ENCODE measurements around the gene FHIT. TPM values are rescaled to one million over a fixed set of nuclear protein-coding genes. Genes with fewer than 3 reads are reported as not detected.

The FHIT gene
- total and polyA plus RNA-seq, 2 donors from 2014 or later = 20.2 to 61.2 TPM

DNA sequence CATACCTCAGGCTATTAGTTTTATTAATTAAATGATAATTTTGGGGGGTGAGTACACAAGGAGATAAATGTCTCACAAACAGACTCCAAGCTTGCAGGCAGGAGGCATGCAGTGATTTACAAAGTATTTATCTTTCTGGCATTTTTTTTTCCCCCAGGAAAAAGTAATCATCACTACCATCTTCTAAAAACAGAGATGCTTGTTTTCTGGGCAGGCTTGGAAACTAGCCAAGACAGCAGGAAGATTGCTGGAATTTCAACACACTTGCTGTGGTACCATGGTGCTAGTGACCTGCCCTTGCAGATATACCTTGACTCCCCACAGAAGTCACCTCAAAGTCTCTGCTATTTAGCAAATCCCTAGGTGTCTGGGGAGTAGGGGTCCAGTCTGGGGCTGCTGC lies 1468.6 kb downstream of the FHIT start:
- Histone ChIP-seq H3K27ac (ENCODE audit: low read depth in 2 of 2, low read length in 2 of 2) (no peak overlapping the region), H3K36me3 (ENCODE audit: control insufficient read depth in 2 of 3, insufficient read depth in 3 of 3, low read length in 3 of 3) (no peaks in the 10 kb centered on the region), H3K9me3 (ENCODE audit: control insufficient read depth in 2 of 3, insufficient read depth in 1 of 3, low read length in 3 of 3) (no peaks in the 10 kb centered on the region), H3K4me3 (ENCODE audit: low read length in 3 of 3) (no peak overlapping the region), H3K9ac (ENCODE audit: low read length in 3 of 3) (no peak overlapping the region), H3K27me3 (ENCODE audit: control insufficient read depth, insufficient read depth, low read length) (no peaks in the 10 kb centered on the region), H3K4me1 (ENCODE audit: control insufficient read depth in 2 of 3, insufficient read depth in 2 of 3, low read depth in 1 of 3, low read length in 3 of 3) (no peaks in the 10 kb centered on the region)
- TF ChIP-seq, protein P1, sequence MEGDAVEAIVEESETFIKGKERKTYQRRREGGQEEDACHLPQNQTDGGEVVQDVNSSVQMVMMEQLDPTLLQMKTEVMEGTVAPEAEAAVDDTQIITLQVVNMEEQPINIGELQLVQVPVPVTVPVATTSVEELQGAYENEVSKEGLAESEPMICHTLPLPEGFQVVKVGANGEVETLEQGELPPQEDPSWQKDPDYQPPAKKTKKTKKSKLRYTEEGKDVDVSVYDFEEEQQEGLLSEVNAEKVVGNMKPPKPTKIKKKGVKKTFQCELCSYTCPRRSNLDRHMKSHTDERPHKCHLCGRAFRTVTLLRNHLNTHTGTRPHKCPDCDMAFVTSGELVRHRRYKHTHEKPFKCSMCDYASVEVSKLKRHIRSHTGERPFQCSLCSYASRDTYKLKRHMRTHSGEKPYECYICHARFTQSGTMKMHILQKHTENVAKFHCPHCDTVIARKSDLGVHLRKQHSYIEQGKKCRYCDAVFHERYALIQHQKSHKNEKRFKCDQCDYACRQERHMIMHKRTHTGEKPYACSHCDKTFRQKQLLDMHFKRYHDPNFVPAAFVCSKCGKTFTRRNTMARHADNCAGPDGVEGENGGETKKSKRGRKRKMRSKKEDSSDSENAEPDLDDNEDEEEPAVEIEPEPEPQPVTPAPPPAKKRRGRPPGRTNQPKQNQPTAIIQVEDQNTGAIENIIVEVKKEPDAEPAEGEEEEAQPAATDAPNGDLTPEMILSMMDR (IDR thresholded peaks at IDR 0.05; ENCODE audit: borderline replicate concordance, extremely low read depth, insufficient read depth) = no peak
- intact Hi-C loops (cut with DNase I) = no loop called here
- no peak for FAIRE-seq
- DNase-seq = no peak

DNA sequence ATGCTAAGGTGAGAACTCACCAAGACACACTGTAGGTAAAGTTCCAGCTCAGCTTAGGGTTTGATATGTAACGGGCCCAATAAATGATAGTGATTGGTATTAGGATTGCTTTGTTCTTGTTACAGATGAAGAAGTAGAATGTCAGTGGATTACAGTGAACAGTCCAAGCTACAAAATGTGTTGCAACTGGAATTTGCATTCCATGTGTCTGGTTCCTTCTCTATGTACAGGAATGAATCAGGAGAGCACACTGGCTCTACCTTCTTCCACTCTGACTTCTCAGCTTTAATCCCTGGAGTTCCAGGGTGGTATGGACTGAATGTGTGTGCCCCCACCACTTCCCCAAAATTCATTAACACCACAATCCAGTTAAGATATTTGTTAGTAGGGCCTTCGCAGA lies 1471.0 kb downstream of the FHIT start:
- FAIRE-seq (no peak), DNase-seq (no peak)
- H3K27me3 ChIP-seq (ENCODE audit: control insufficient read depth, insufficient read depth, low read length) = no peaks in the 10 kb centered on the region
- intact Hi-C loops (cut with DNase I) = no loop called here
- H3K27ac ChIP-seq (ENCODE audit: low read depth in 2 of 2, low read length in 2 of 2) = no peak overlapping the region
- H3K9ac ChIP-seq (ENCODE audit: low read length in 3 of 3) = no peak overlapping the region
- H3K4me3 ChIP-seq (ENCODE audit: low read length in 3 of 3) = no peak overlapping the region
- no peaks in the 10 kb centered on the region for H3K9me3 ChIP-seq (ENCODE audit: control insufficient read depth in 2 of 3, insufficient read depth in 1 of 3, low read length in 3 of 3)
- H3K4me1 ChIP-seq (ENCODE audit: control insufficient read depth in 2 of 3, insufficient read depth in 2 of 3, low read depth in 1 of 3, low read length in 3 of 3) = no peaks in the 10 kb centered on the region
- TF ChIP-seq, protein P1 (IDR thresholded peaks at IDR 0.05; ENCODE audit: borderline replicate concordance, extremely low read depth, insufficient read depth) = no peak
- H3K36me3 ChIP-seq (ENCODE audit: control insufficient read depth in 2 of 3, insufficient read depth in 3 of 3, low read length in 3 of 3) = no peaks in the 10 kb centered on the region

DNA sequence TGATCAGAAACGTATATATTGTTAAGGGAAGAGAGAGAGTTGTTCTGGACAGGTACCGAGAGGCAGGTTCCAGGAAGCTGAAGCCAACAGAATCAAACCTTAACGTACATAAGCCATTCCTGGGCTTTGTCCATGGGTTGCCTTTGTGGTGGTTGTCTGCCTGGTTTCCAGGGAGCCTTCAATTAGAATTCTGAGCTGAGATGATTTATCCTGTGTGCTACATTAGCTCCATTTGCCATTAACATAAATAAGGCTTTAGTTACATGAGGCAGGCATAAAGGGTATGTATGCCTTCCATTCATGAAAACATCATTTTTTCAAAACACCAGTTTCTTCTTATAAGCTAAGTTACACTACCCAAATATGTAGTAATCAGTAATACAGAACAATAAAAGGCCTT lies 1472.0 kb downstream of the FHIT start:
- no peak overlapping the region for H3K9ac ChIP-seq (ENCODE audit: low read length in 3 of 3)
- H3K4me1 ChIP-seq (ENCODE audit: control insufficient read depth in 2 of 3, insufficient read depth in 2 of 3, low read depth in 1 of 3, low read length in 3 of 3) = no peaks in the 10 kb centered on the region
- no peak overlapping the region for H3K4me3 ChIP-seq (ENCODE audit: low read length in 3 of 3)
- H3K9me3 ChIP-seq (ENCODE audit: control insufficient read depth in 2 of 3, insufficient read depth in 1 of 3, low read length in 3 of 3) = no peaks in the 10 kb centered on the region
- FAIRE-seq = no peak
- intact Hi-C loops (cut with DNase I) = no loop called here
- TF ChIP-seq, protein P1 (IDR thresholded peaks at IDR 0.05; ENCODE audit: borderline replicate concordance, extremely low read depth, insufficient read depth) = no peak
- no peak overlapping the region for H3K27ac ChIP-seq (ENCODE audit: low read depth in 2 of 2, low read length in 2 of 2)
- no peaks in the 10 kb centered on the region for H3K36me3 ChIP-seq (ENCODE audit: control insufficient read depth in 2 of 3, insufficient read depth in 3 of 3, low read length in 3 of 3)
- no peaks in the 10 kb centered on the region for H3K27me3 ChIP-seq (ENCODE audit: control insufficient read depth, insufficient read depth, low read length)
- DNase-seq = no peak

DNA sequence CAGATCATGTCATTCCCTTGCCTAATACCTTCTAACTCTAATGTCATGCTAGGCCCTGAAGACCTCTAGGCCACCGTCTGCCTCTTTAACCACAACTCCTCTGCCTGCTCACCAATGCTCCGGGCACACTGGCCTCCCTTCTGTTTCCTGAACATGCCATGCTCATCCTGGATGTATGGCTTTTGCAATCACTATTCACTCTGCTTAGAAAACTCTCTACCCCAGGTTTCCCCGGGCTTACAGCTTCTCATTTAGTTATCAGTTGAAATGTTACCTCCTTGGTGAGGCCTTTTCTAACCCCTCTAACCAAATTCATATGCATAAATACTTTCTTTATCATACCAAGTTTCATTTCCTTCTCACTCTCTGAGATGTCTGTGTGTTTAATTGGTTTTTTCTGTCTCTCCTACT lies 1473.6 kb downstream of the FHIT start:
- no peak for DNase-seq
- no peak overlapping the region for H3K9ac ChIP-seq (ENCODE audit: low read length in 3 of 3)
- H3K4me3 ChIP-seq (ENCODE audit: low read length in 3 of 3) = no peak overlapping the region
- intact Hi-C loops (cut with DNase I) = no loop called here
- no peak overlapping the region for H3K27ac ChIP-seq (ENCODE audit: low read depth in 2 of 2, low read length in 2 of 2)
- no peaks in the 10 kb centered on the region for H3K4me1 ChIP-seq (ENCODE audit: control insufficient read depth in 2 of 3, insufficient read depth in 2 of 3, low read depth in 1 of 3, low read length in 3 of 3)
- no peaks in the 10 kb centered on the region for H3K9me3 ChIP-seq (ENCODE audit: control insufficient read depth in 2 of 3, insufficient read depth in 1 of 3, low read length in 3 of 3)
- no peaks in the 10 kb centered on the region for H3K36me3 ChIP-seq (ENCODE audit: control insufficient read depth in 2 of 3, insufficient read depth in 3 of 3, low read length in 3 of 3)
- TF ChIP-seq, protein P1 (IDR thresholded peaks at IDR 0.05; ENCODE audit: borderline replicate concordance, extremely low read depth, insufficient read depth) = no peak
- no peaks in the 10 kb centered on the region for H3K27me3 ChIP-seq (ENCODE audit: control insufficient read depth, insufficient read depth, low read length)
- no peak for FAIRE-seq

All from kidney (tissue), 14 donors.